Testis (tissue), 2 donors: ENCODE measurements around the gene MRLN.

Experiments used
- CTCF ChIP-seq, 3 experiments: fragments of 450-650 bp in 2 of 3; fragments of 200-600 bp in 1 of 3; sonication (generic) in 1 of 3; IDR thresholded peaks; one replicate each; pipeline ENCODE4 v1.5.1; 2016 to 2019; ENCODE audit warnings: antibody characterized with exemption in 3 of 3, mild to moderate bottlenecking in 2 of 3, moderate library complexity in 1 of 3
- POLR2A ChIP-seq: fragments of 450-650 bp; IDR thresholded peaks from one replicate; pipeline ENCODE4 v1.6.1; 2017; ENCODE audit warnings: antibody characterized with exemption, mild to moderate bottlenecking, moderate library complexity

GRCh38 chr10:59770689-59771088 lies 17.4 kb upstream of the MRLN start:
- no peak for TF ChIP-seq CTCF (IDR thresholded peaks at IDR 0.05)
- no peak for TF ChIP-seq POLR2A
